ENCODE measurements around the gene BTBD7.

BTBD7 gene

DNA sequence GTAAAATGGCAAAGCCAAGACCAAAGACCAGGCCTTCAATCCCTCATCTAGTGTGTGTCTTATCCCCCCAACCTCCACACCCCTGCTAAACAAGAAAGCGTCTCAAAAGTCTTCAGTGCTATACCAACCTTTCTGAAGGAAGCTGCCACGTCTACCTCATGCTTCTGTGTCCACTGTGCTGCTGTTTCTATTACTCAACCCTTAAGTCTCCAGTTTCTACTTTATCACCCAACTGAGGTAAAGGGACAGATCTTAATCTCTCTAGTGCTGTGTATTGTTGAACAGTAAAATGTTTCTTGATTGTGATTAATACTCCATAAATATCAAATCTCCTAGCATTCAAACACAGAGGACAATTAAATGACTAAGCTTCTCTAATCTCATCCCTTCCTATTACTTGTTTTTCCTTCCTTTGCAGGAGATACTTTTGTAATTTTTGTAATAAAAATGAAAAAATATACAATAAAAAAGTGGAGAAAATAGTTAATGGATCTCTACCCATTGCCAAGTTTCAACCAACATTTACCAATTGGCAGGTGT is 23.3 kb downstream of the BTBD7 start:
- DNase-seq = no peak
- in situ Hi-C loops (cut with HindIII; ENCODE audit: low pct_ligation_motif_present, low pct_unique_long_range_greater_than_20kb, low sequenced_read_pairs) = no loop called here

DNA sequence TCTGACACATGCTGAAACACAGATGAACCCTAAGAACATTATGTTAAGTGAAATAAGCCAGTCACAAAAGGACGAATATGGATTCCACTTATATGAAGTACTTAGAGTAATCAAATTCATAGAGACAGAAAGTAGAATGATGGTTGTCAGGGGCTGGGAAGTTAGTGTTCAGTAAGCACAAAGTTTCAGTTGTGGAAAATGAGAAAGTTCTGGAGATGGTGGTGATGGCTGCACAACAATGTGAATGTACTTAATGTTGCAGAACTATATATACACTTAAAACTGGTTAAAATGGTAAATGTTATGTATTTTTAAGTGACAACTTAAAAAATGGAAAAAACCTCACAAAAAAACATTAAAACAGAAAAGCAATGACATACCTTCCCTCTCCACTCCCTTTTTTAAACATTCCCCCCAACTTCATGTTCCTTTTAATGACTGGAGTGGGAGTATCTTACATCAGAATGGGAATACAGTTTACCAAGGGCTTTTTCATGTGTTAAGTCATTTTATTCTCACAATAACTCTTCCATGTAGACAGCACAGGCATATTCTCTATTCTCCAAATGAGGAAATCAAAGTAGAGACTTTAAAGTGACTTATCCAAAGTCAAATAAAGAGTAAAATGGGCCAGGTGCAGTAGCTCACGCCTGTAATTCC is 24.0 kb downstream of the BTBD7 start:
- in situ Hi-C loops (cut with HindIII; ENCODE audit: low pct_ligation_motif_present, low pct_unique_long_range_greater_than_20kb, low sequenced_read_pairs) = no loop called here
- no peak for DNase-seq

DNA sequence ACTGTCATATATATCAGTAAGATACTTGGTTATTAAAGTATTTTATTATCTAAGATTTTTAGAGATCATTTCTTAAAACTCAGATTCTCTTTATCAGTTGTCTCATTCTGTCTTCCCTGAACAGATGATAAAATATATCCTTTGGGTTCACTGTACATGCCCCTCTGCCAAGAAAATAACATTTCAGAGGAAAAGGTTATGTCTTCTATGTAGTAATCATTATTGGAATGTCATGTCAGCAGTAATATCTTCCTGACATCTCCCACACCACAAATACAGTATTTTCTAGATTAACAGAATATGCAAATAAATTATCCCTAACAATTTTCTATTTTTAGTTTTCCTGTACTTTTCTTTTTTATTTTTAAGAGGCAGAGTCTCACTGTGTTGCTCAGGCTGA is 26.0 kb downstream of the BTBD7 start:
- no peak for DNase-seq
- in situ Hi-C loops (cut with HindIII; ENCODE audit: low pct_ligation_motif_present, low pct_unique_long_range_greater_than_20kb, low sequenced_read_pairs) = no loop called here

DNA sequence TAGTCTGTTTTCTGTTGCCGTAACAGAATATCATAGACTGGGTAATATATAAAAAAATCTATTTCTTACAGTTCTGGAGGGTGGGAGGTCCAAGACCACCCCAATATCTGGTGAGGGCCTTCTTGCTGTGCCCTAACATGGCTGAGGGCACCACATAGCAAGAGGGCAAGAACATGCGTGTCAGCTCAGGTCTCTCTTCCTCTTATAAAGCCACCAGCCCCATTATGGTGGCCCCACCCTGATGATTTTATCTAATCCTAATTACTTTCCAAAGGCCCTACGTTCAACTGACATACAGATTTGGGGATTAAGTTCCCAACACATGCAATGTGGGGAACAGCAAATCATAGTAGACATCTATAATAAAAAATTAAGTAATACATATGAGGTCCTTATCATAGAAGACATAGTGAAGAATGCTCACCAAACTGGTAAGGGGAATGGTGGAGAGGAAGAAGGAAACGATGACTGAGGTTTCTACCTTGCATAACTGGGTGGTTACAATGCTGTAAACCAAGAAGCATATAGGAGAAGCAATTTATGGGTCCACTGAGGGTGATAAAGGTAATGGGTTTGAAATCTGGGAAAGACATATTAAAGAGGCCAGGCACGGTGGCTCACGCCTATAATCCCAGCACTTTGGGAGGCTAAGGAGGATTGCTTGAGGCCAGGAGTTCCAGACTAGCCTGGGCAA is 27.0 kb downstream of the BTBD7 start:
- in situ Hi-C loops (cut with HindIII; ENCODE audit: low pct_ligation_motif_present, low pct_unique_long_range_greater_than_20kb, low sequenced_read_pairs) = no loop called here

GRCh38 chr14:93304771-93305170 is 28.1 kb downstream of the BTBD7 start:
- in situ Hi-C loops (cut with HindIII; ENCODE audit: low pct_ligation_motif_present, low pct_unique_long_range_greater_than_20kb, low sequenced_read_pairs) = no loop called here
- peak; percentile 16 for DNase-seq

More for the DNA sequence above, 27.0 kb downstream of the BTBD7 start:
- DNase-seq = no peak

DNA sequence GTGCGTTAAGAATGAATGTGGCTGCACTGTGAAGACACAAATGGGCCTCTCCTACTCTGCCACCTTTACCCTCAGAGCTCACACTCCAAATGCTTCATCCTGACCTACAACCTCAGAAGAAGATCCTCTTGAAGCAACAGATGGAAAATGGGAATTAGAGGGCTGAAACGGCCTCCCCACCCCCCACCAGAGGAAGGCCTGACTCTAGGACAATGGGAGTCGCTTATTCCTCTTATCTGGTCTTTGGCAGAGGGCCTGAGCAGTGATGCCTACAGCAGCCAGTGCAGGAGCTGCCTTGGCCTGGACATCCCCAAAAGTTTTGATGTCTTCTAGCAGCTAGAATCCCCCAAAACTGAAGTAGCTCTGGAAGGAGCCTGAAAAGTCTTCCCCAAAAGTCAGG is 29.2 kb downstream of the BTBD7 start:
- DNase-seq = peak; percentile 13
- in situ Hi-C loops (cut with HindIII; ENCODE audit: low pct_ligation_motif_present, low pct_unique_long_range_greater_than_20kb, low sequenced_read_pairs) = no loop called here

- DNase-seq = no peak
- in situ Hi-C loops (cut with HindIII; ENCODE audit: low pct_ligation_motif_present, low pct_unique_long_range_greater_than_20kb, low sequenced_read_pairs) = no loop called here
These were observed 29.9 kb downstream of the BTBD7 start for GRCh38 chr14:93302688-93303581.

DNA sequence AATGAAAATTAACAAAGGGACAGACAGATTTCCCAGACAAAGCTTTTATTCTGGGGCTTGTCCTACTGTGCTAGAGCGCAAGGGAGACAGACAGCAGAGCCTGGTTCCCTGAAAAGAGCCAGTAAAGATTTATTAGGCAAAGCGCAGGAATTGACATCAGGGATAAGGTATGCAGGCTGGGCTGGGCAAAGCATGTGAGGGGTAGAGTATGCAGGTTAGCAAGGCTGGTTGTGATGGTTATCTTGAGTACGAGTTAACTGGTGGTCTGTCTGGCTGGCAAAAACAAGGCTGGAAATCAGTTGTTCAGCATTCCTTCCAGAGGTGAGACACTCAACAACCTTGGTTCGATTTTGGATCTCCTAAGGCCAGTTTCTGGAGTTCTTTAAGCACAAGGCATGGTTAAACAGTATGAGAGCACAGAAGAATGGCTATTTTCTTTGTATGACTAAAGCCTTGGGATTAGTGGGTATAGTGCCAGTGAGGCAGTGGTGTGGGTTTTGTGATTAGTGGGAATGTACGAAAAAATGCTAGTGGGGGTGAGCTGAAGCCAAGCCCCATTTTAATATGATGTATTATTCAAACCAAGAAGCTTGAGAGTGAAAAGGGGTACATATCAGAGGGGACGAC is 30.9 kb downstream of the BTBD7 start:
- in situ Hi-C loops (cut with HindIII; ENCODE audit: low pct_ligation_motif_present, low pct_unique_long_range_greater_than_20kb, low sequenced_read_pairs) = no loop called here
- DNase-seq = peak; percentile 69

DNA sequence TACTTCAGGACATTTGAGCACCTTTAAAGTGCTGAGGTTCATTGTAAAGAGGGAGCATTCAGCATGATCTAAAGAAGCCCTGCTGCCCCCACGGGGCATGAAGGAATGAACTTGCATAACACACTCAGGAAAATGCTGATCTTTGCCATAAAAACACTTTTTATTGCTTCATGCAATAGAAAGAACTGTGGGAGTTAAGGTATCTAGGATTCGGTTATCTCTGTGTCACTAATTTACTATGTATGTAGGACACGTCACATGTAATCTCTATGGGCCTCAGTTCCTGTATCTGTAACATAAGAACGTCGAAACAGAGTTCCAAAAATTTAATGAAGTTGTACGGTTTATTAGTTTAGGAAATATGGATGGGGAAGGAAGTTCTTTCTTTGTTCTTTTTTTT is 33.0 kb downstream of the BTBD7 start:
- in situ Hi-C loops (cut with HindIII; ENCODE audit: low pct_ligation_motif_present, low pct_unique_long_range_greater_than_20kb, low sequenced_read_pairs) = no loop called here

DNA sequence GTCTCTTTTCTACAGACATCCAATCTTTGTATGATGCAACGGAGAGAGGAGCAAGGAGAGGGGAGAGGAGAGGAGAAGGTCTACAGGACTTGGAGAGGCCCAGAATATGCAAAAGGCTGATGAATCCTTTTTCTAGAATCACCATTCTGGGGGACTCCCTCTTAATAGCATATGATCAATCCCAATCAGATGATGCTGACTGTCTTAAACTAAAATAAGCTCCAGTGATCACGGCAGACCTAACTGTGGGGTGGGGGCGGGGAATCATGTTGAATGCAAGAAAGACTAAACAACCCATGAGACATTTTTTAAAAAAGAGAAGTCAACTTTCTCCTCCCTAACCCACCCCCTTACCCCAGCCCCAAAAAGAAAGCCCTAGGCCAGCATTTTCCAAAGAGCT is 33.4 kb downstream of the BTBD7 start:
- in situ Hi-C loops (cut with HindIII; ENCODE audit: low pct_ligation_motif_present, low pct_unique_long_range_greater_than_20kb, low sequenced_read_pairs) = no loop called here
- no peak for DNase-seq

More for the DNA sequence above, 33.0 kb downstream of the BTBD7 start:
- DNase-seq = no peak

DNA sequence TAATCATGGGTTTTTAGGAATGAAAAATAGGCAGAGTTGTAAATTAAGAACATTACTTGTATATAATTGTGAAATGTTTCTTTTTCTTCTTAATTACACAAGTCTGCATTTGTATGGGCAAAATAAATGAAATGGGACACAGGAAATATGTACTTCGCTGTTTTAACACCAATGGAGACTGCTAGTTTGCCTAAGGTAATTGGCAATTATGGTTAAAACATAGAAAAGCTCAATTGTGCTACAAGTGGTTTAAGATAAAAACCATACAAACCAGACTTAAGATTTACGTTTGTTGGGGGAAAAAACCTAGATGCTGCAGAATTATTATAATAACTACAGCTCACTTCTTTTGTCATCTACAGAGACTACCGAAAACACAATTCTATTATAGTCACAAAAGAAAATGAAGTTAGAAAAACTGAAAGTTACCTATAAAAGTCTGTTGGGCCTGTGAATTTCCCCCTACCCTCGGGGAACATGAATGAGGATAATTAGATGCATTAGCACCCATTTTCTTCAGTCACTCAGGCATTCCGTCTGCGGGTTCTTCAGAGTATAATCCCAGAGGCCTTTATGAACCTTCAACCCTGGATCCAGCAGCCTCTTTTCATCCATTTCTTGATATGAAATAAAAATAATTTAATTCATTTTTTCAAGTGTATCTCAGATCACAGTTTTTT is 37.2 kb downstream of the BTBD7 start:
- in situ Hi-C loops (cut with HindIII; ENCODE audit: low pct_ligation_motif_present, low pct_unique_long_range_greater_than_20kb, low sequenced_read_pairs) = no loop called here
- no peak for DNase-seq

DNA sequence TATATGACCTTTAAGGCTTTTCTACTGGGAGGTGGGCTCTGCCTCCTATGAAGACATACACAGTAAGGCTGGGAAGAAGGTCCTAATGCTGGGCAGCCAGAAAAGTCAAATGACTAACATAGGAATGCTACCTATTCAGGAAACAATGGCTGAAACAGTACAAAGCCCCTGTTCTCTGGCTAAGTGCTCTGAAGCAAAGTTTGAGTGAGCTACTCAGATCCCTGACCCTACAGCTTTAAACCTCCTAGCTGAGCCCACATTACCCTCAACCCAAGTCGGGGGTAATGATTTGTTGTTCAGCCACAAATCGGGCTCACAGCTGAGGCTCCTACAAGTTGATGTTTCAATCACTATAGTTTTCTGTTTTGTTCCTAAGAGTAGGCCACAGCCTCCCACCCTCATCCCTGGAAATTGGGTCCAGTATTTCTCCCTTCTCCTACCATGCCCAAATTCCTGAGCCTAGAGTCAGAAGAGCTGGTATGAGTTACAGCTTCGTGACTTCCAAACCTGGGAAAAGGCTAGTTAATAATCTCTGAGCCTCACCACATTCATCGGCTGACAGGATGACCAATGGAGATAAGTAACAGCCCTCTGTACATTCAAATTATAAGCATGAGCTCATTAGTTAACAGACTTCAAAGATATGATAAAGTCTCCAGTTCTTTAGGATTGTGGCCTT is 46.5 kb downstream of the BTBD7 start:
- in situ Hi-C loops (cut with HindIII; ENCODE audit: low pct_ligation_motif_present, low pct_unique_long_range_greater_than_20kb, low sequenced_read_pairs) = no loop called here
- DNase-seq = peak; percentile 95

GRCh38 chr14:93285044-93285443 is 47.8 kb downstream of the BTBD7 start:
- DNase-seq = peak; percentile 41
- in situ Hi-C loops (cut with HindIII; ENCODE audit: low pct_ligation_motif_present, low pct_unique_long_range_greater_than_20kb, low sequenced_read_pairs) = no loop called here

DNA sequence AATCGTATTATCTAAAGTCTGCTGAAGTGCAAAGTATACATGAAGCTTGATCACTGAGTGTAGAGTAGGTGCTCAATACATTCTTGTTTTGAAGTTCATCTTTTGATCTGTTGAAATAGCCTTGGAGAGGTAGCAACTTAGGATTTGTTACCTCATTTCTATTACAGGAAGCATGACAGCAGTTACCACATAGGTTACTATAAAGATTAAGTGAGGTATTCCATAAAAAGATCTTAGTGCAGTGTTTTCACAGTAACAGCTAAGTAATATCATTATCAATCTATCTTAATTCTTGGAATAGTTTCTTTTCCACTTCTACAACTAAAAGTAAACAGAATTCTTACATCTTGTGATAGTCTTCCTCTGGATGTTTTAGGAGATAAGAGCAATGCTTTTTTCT is 50.9 kb downstream of the BTBD7 start:
- no peak for DNase-seq
- in situ Hi-C loops (cut with HindIII; ENCODE audit: low pct_ligation_motif_present, low pct_unique_long_range_greater_than_20kb, low sequenced_read_pairs) = no loop called here

GRCh38 chr14:93280743-93281142 is 52.1 kb downstream of the BTBD7 start:
- in situ Hi-C loops (cut with HindIII; ENCODE audit: low pct_ligation_motif_present, low pct_unique_long_range_greater_than_20kb, low sequenced_read_pairs) = no loop called here

DNA sequence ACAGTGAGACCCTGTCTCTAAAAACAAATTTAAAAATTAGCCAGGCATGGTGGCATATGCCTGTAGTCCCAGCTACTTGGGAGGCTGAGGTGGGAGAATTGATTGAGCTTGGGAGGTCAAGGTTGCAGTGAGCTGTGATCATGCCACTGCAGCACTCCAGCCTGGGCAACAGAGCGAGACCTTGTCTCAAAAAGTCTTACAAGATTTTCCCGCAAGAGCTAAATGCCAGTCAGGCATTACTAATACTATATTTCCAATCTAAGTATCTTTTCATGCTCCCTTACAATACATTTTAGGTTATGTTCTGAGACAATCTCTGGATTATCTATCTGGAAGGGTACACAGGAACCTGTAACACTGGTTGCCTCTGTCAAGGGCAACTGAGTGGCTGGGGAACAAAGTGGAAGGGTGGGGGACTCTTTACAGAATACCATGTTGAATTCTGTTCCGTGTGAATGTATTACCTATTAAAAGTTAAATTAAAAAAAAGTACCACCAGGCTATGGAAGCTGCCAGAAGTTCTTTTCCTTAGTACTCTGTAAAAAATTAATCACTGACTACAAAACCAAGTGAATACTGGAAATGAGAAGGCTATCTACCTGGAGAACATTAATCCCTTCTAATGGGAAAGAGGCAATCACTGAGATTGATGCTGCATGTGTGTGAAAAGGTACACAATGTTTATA is 56.7 kb downstream of the BTBD7 start:
- peak; percentile 11 for DNase-seq
- in situ Hi-C loops (cut with HindIII; ENCODE audit: low pct_ligation_motif_present, low pct_unique_long_range_greater_than_20kb, low sequenced_read_pairs) = no loop called here

More at GRCh38 chr14:93280743-93281142, 52.1 kb downstream of the BTBD7 start:
- no peak for DNase-seq
